ENCODE data around the gene RPH3AL.

RPH3AL gene

GRCh38 chr17:301681-302299 is 50.8 kb downstream of the RPH3AL start:
- peak; percentile 71 for DNase-seq (ENCODE audit: low spot score)

- no peak for DNase-seq (ENCODE audit: low spot score)
Observed at GRCh38 chr17:300881-301280, 51.7 kb downstream of the RPH3AL start.

- DNase-seq (ENCODE audit: low spot score), result no peak
Observed at GRCh38 chr17:299546-299945, 53.1 kb downstream of the RPH3AL start.

GRCh38 chr17:298791-299450 is 53.7 kb downstream of the RPH3AL start:
- DNase-seq (ENCODE audit: low spot score), result no peak

- no peak for DNase-seq (ENCODE audit: low spot score)
Observed at GRCh38 chr17:297758-298157, 54.8 kb downstream of the RPH3AL start.

- DNase-seq (ENCODE audit: low spot score), result no peak
Observed at GRCh38 chr17:296906-297690, 55.5 kb downstream of the RPH3AL start.

- DNase-seq (ENCODE audit: low spot score), result no peak
Observed at GRCh38 chr17:296379-296778, 56.2 kb downstream of the RPH3AL start.

- no peak for DNase-seq (ENCODE audit: low spot score)
Observed at GRCh38 chr17:292531-293382, 59.9 kb downstream of the RPH3AL start.

- DNase-seq (ENCODE audit: low spot score), result no peak
Observed at GRCh38 chr17:292016-292415, 60.6 kb downstream of the RPH3AL start.

- no peak for DNase-seq (ENCODE audit: low spot score)
Observed at GRCh38 chr17:291587-291986, 61.0 kb downstream of the RPH3AL start.

- no peak for DNase-seq (ENCODE audit: low spot score)
Observed at GRCh38 chr17:290626-291025, 62.0 kb downstream of the RPH3AL start.

- DNase-seq (ENCODE audit: low spot score), result no peak
Observed at GRCh38 chr17:290121-290521, 62.5 kb downstream of the RPH3AL start.

- DNase-seq (ENCODE audit: low spot score), result no peak
Observed at GRCh38 chr17:289409-289808, 63.2 kb downstream of the RPH3AL start.

- DNase-seq (ENCODE audit: low spot score), result no peak
Observed at GRCh38 chr17:288802-289356, 63.7 kb downstream of the RPH3AL start.

- no peak for DNase-seq (ENCODE audit: low spot score)
Observed at GRCh38 chr17:286571-286970, 66.0 kb downstream of the RPH3AL start.

- no peak for DNase-seq (ENCODE audit: low spot score)
Observed at GRCh38 chr17:285751-286422, 66.7 kb downstream of the RPH3AL start.

GRCh38 chr17:284676-285355 is 67.8 kb downstream of the RPH3AL start:
- no peak for DNase-seq (ENCODE audit: low spot score)

- DNase-seq (ENCODE audit: low spot score), result no peak
Observed at GRCh38 chr17:283911-284675, 68.5 kb downstream of the RPH3AL start.

- no peak for DNase-seq (ENCODE audit: low spot score)
Observed at GRCh38 chr17:282912-283882, 69.4 kb downstream of the RPH3AL start.
